ENCODE results near the gene TMTC1.

DNA sequence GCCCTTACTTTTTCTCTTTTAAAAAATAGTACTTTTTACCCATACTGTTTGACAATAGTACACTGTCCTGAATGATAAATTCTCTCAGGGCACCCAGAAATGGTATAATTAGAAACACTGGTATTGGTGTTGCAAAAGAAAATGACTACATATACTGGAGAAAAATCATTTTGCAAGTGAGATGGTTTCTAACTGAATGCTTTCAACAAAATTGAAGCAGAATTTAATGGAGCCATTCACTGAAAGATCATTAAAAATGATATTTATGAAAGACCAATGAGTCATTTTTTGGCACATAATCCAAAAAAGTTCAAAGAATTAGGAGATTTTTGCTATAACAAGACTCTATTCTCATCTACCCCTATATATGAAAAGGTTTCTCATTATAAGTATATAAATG is 68.8 kb downstream of the TMTC1 start:
- TF ChIP-seq CTCF (IDR thresholded peaks at IDR 0.05) (no peak), EZH2 (IDR thresholded peaks at IDR 0.05) (no peak)
